Measurements from ENCODE around the gene SP6. TPM values are rescaled to one million over a fixed set of nuclear protein-coding genes. Genes with fewer than 3 reads are reported as not detected.
A peak's percentile ranks its signal among the peaks of the same experiment; 100 is the strongest.

SP6 gene
- total and polyA plus RNA-seq, 9 donors = 0.18 to 3.2 (median 1.2) TPM

- H3K27me3 ChIP-seq (ENCODE audit: control insufficient read depth, insufficient read depth, low read length) = no peaks in the 10 kb centered on the region
- WGBS (ENCODE audit: insufficient coverage) = 89% methylated on average over 1 of the region's 4 CpGs
- H3K4me1 ChIP-seq (ENCODE audit: control insufficient read depth, insufficient read depth, low read length) = peaks cover 5% of the 10 kb centered on the region
- DNase-seq = no peak
- H3K9me3 ChIP-seq (replicated peaks; ENCODE audit: control insufficient read depth, low read depth, low read length) = no peaks in the 10 kb centered on the region
- H3K4me3 ChIP-seq (ENCODE audit: low read length) = no peak overlapping the region
- peaks cover 2% of the 10 kb centered on the region for H3K36me3 ChIP-seq (ENCODE audit: control insufficient read depth, insufficient read depth, low read length)
- H3K27ac ChIP-seq (ENCODE audit: low read length) = no peak overlapping the region
Measured at GRCh38 chr17:47891545-47892088, 40.7 kb upstream of the SP6 start.

GRCh38 chr17:47889734-47890529 is 39.0 kb upstream of the SP6 start:
- peaks cover 7% of the 10 kb centered on the region for H3K27me3 ChIP-seq (ENCODE audit: control insufficient read depth, insufficient read depth, low read length)
- H3K27ac ChIP-seq (ENCODE audit: low read length) = no peak overlapping the region
- WGBS (ENCODE audit: insufficient coverage) = 41% methylated on average over 6 of the region's 11 CpGs
- DNase-seq = peak; percentile 85
- peaks cover 2% of the 10 kb centered on the region for H3K36me3 ChIP-seq (ENCODE audit: control insufficient read depth, insufficient read depth, low read length)
- no peaks in the 10 kb centered on the region for H3K9me3 ChIP-seq (replicated peaks; ENCODE audit: control insufficient read depth, low read depth, low read length)
- no peak overlapping the region for H3K4me3 ChIP-seq (ENCODE audit: low read length)
- H3K4me1 ChIP-seq (ENCODE audit: control insufficient read depth, insufficient read depth, low read length) = peaks cover 9% of the 10 kb centered on the region

DNA sequence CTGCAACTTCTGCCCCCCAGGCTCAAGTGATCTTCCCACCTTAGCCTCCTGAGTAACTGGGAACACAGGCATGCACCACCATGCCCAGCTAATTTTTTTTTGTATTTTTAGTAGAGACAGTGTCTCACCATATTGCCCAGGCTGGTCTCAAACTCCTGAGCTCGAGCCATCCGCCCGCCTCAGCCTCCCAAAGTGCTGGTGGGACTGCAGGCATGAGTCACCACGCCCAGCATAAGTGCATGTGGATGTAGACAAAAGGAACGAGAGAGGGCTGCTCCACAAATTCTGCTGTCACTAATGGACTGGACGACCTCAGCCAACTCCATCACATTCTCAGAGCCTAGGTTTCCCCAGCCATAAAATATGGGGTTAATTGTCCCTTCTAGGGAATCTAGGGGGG is 37.3 kb upstream of the SP6 start:
- DNase-seq = no peak
- WGBS (ENCODE audit: insufficient coverage) = no CpG with 5 or more reads among the region's 6 CpGs
- H3K9me3 ChIP-seq (replicated peaks; ENCODE audit: control insufficient read depth, low read depth, low read length) = no peaks in the 10 kb centered on the region
- H3K4me1 ChIP-seq (ENCODE audit: control insufficient read depth, insufficient read depth, low read length) = peaks cover 15% of the 10 kb centered on the region
- peaks cover 21% of the 10 kb centered on the region for H3K27me3 ChIP-seq (ENCODE audit: control insufficient read depth, insufficient read depth, low read length)
- H3K27ac ChIP-seq (ENCODE audit: low read length) = no peak overlapping the region
- no peaks in the 10 kb centered on the region for H3K36me3 ChIP-seq (ENCODE audit: control insufficient read depth, insufficient read depth, low read length)
- H3K4me3 ChIP-seq (ENCODE audit: low read length) = no peak overlapping the region

GRCh38 chr17:47884905-47885730 is 34.2 kb upstream of the SP6 start:
- H3K27ac ChIP-seq (ENCODE audit: low read length) = no peak overlapping the region
- peaks cover 34% of the 10 kb centered on the region for H3K27me3 ChIP-seq (ENCODE audit: control insufficient read depth, insufficient read depth, low read length)
- H3K9me3 ChIP-seq (replicated peaks; ENCODE audit: control insufficient read depth, low read depth, low read length) = no peaks in the 10 kb centered on the region
- H3K4me3 ChIP-seq (ENCODE audit: low read length) = no peak overlapping the region
- 52% methylated on average over 3 of the region's 11 CpGs for WGBS (ENCODE audit: insufficient coverage)
- H3K4me1 ChIP-seq (ENCODE audit: control insufficient read depth, insufficient read depth, low read length) = peaks cover 20% of the 10 kb centered on the region
- no peak for DNase-seq
- H3K36me3 ChIP-seq (ENCODE audit: control insufficient read depth, insufficient read depth, low read length) = no peaks in the 10 kb centered on the region

DNA sequence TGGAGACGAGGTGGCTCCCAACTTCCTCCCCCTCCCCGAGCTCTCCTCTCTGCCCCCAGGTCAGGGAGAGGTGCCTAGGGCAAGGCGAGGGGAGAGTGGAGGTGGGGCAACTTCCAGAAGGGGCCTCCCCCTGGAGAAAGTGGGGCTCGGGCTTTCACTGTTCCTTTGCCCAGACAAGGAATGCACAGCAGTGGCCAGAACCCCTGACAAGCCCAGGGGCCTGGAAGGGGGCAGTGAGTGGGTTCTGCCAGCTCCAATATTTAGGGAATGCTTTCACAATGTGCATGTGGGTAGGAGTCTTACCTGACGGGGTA is 33.4 kb upstream of the SP6 start:
- no peak overlapping the region for H3K4me3 ChIP-seq (ENCODE audit: low read length)
- DNase-seq = no peak
- no peak overlapping the region for H3K27ac ChIP-seq (ENCODE audit: low read length)
- H3K27me3 ChIP-seq (ENCODE audit: control insufficient read depth, insufficient read depth, low read length) = peaks cover 38% of the 10 kb centered on the region
- H3K36me3 ChIP-seq (ENCODE audit: control insufficient read depth, insufficient read depth, low read length) = no peaks in the 10 kb centered on the region
- peaks cover 20% of the 10 kb centered on the region for H3K4me1 ChIP-seq (ENCODE audit: control insufficient read depth, insufficient read depth, low read length)
- WGBS (ENCODE audit: insufficient coverage) = 0% methylated on average over 1 of the region's 5 CpGs
- H3K9me3 ChIP-seq (replicated peaks; ENCODE audit: control insufficient read depth, low read depth, low read length) = no peaks in the 10 kb centered on the region

GRCh38 chr17:47883589-47884426 is 32.8 kb upstream of the SP6 start:
- H3K27ac ChIP-seq (ENCODE audit: low read length) = no peak overlapping the region
- DNase-seq = no peak
- no peak overlapping the region for H3K4me3 ChIP-seq (ENCODE audit: low read length)
- H3K27me3 ChIP-seq (ENCODE audit: control insufficient read depth, insufficient read depth, low read length) = peaks cover 44% of the 10 kb centered on the region
- H3K4me1 ChIP-seq (ENCODE audit: control insufficient read depth, insufficient read depth, low read length) = peaks cover 20% of the 10 kb centered on the region
- H3K36me3 ChIP-seq (ENCODE audit: control insufficient read depth, insufficient read depth, low read length) = no peaks in the 10 kb centered on the region
- WGBS (ENCODE audit: insufficient coverage) = 42% methylated on average over 2 of the region's 9 CpGs
- no peaks in the 10 kb centered on the region for H3K9me3 ChIP-seq (replicated peaks; ENCODE audit: control insufficient read depth, low read depth, low read length)

DNA sequence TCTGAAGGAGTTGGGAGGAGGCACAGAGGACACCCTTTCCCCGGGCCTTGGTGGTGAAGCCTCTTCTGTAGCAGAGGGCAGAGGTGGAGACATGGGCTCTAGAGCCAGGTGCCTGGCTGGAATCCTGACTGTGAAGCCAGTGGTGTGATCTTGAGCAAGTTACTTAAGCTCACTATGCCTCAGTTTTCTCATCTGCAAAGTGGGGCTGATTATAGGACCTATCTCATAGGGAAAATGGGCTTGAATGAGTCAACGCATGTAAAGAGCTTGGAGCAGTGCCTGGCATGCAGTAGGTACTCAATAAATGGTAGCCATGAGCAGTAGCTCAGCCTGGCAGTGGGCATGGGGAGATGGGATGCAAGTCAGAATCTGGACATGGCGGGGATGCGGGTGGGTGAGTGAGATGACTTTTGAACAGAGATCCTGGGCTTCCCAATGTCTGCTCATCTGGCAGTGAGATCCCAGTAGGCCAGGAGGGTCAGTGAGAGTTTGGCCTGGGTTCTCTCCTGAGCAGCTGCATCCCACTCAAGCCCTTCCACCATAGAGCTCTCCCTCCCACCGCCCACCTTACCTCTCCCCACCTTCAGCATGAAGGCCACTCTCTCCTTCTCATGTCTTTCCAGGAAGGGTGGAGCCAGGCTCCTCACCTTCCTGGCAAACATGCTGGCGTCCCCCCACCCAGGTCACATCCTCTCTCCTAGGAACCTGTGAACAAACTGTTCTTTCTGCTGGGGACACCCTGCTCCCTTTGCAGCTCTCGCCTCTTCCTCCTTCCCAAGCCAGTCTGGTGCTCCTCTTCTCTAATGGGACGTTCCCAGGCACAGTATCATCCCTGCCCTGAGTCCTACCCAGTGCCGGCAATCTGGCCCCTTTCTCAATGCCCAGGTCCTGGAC is 32.0 kb upstream of the SP6 start:
- H3K27ac ChIP-seq (ENCODE audit: low read length) = no peak overlapping the region
- WGBS (ENCODE audit: insufficient coverage) = 74% methylated on average over 6 of the region's 9 CpGs
- H3K4me3 ChIP-seq (ENCODE audit: low read length) = no peak overlapping the region

GRCh38 chr17:47882247-47882646 is 31.3 kb upstream of the SP6 start:
- H3K4me1 ChIP-seq (ENCODE audit: control insufficient read depth, insufficient read depth, low read length) = peaks cover 20% of the 10 kb centered on the region
- WGBS (ENCODE audit: insufficient coverage) = 22% methylated on average over 4 of the region's 7 CpGs
- no peak for DNase-seq
- no peak overlapping the region for H3K27ac ChIP-seq (ENCODE audit: low read length)
- H3K4me3 ChIP-seq (ENCODE audit: low read length) = no peak overlapping the region
- no peaks in the 10 kb centered on the region for H3K9me3 ChIP-seq (replicated peaks; ENCODE audit: control insufficient read depth, low read depth, low read length)
- no peaks in the 10 kb centered on the region for H3K36me3 ChIP-seq (ENCODE audit: control insufficient read depth, insufficient read depth, low read length)
- peaks cover 60% of the 10 kb centered on the region for H3K27me3 ChIP-seq (ENCODE audit: control insufficient read depth, insufficient read depth, low read length)

More for the DNA sequence above, 32.0 kb upstream of the SP6 start:
- Histone ChIP-seq H3K36me3 (ENCODE audit: control insufficient read depth, insufficient read depth, low read length) (no peaks in the 10 kb centered on the region), H3K9me3 (replicated peaks; ENCODE audit: control insufficient read depth, low read depth, low read length) (no peaks in the 10 kb centered on the region), H3K27me3 (ENCODE audit: control insufficient read depth, insufficient read depth, low read length) (peaks cover 53% of the 10 kb centered on the region), H3K4me1 (ENCODE audit: control insufficient read depth, insufficient read depth, low read length) (peaks cover 20% of the 10 kb centered on the region)
- DNase-seq = no peak

DNA sequence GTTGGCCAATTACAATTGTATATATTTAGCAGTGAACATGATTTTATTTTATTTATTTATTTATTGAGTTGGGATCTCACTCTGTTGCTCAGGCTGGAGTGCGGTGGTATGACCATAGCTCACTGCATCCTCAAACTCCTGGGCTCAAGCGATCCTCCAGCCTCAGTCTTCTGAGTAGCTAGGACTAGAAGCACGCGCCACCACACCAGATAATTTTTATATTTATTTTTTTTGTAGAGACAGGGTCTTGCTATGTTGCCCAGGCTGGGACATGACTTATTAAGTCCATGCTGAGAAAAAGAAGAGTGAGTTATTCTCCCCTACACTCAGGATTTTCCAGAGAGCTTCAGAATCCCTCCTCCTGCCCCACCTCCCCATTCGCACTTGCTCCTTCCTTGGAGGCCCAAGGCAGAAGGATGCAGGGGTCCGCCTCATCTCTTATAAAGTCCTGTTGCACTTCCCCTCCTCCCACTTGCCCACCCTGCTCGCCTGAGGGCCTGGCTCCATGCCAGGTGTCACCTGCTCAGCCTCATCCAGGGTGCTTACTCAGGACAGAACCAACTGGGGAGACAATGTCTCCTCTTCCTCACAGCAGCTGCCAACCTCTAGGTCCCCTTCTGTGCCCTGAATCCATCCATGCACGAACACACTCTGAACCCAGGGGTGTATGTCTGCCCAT is 29.0 kb upstream of the SP6 start:
- no peak for DNase-seq
- Histone ChIP-seq H3K4me3 (ENCODE audit: low read length) (no peak overlapping the region), H3K4me1 (ENCODE audit: control insufficient read depth, insufficient read depth, low read length) (peaks cover 15% of the 10 kb centered on the region), H3K27ac (ENCODE audit: low read length) (no peak overlapping the region), H3K27me3 (ENCODE audit: control insufficient read depth, insufficient read depth, low read length) (peaks cover 69% of the 10 kb centered on the region), H3K36me3 (ENCODE audit: control insufficient read depth, insufficient read depth, low read length) (no peaks in the 10 kb centered on the region), H3K9me3 (replicated peaks; ENCODE audit: control insufficient read depth, low read depth, low read length) (no peaks in the 10 kb centered on the region)
- 64% methylated on average over 4 of the region's 8 CpGs for WGBS (ENCODE audit: insufficient coverage)
